HCT116 (cell line): Measurements from ENCODE around the gene CIROP. TPM values are rescaled to one million over a fixed set of nuclear protein-coding genes. Genes with fewer than 3 reads are reported as not detected.

ENCODE experiments used
- ATAC-seq: fragments of 200-7000 bp; cut with Tn5 transposase; 2 replicates; pipeline ENCODE4 v1.9.1; 2020; ENCODE audit warnings: mild to moderate bottlenecking, moderate library complexity
- BruUV-seq: library from RNA; stranded (reverse); fragments of 400-500 nt; replicated peaks from 2 replicates; lab custom pipeline; 2021; lab: Mats Ljungman, UMichigan
- CTCF ChIA-PET: fragments of 300-600 bp; sonication (Branson Sonifier 250); formaldehyde crosslinking; loops from one replicate; lab custom pipeline; 2021; ENCODE audit warnings: antibody characterized with exemption; lab: Charles Lee
- POLR2A ChIA-PET: fragments of 300-600, 350-600 bp; sonication (Branson Sonifier 250); formaldehyde crosslinking; loops from one replicate; lab custom pipeline; 2021; ENCODE audit warnings: antibody characterized with exemption; lab: Charles Lee
- RAD21 ChIA-PET, 2 experiments: fragments of 300-600 bp; sonication (Branson Sonifier 250); formaldehyde crosslinking; loops; one replicate each; lab custom pipeline; 2023; ENCODE audit warnings: low total read pairs in 2 of 2; ENCODE audit not compliant: uncharacterized antibody in 2 of 2, unreplicated experiment in 2 of 2, low non-redundant PET in 1 of 2; lab: Charles Lee
- DNase-seq: peaks from one replicate; pipeline ENCODE4 v3.0.0-alpha.2; 2010; ENCODE audit warnings: low read depth, low spot score
- H2AFZ ChIP-seq: fragments of 200-600 bp; shearing (Covaris generic), sonication (generic); 2 replicates; pipeline ENCODE4 v1.6.1; 2017; ENCODE audit warnings: low read depth, mixed run types, mixed read lengths, antibody characterized with exemption, low read length; ENCODE audit not compliant: poor library complexity, severe bottlenecking
- H3K27ac ChIP-seq: 2 replicates; pipeline ENCODE4 v1.5.1; 2012; ENCODE audit warnings: low read depth, low read length
- H3K27me3 ChIP-seq: fragments of 200-600 bp; sonication (generic); 2 replicates; pipeline ENCODE4 v1.6.1; 2016; ENCODE audit warnings: mixed run types, low read length, mixed read lengths; ENCODE audit not compliant: insufficient read depth
- H3K36me3 ChIP-seq, 2 experiments: fragments of 200-500 bp in 1 of 2; fragments of 200-600 bp in 1 of 2; sonication (Bioruptor generic) in 1 of 2; sonication (generic) in 1 of 2; 2 replicates each; pipeline versions ENCODE4 v1.5.1 to v1.6.1; 2014 to 2016; ENCODE audit warnings: low read length in 2 of 2, inconsistent platforms in 1 of 2, mixed read lengths in 1 of 2, mixed run types in 1 of 2; ENCODE audit not compliant: insufficient read depth in 2 of 2, control insufficient read depth in 1 of 2
- H3K4me1 ChIP-seq, 2 experiments: fragments of 200-600 bp in 1 of 2; sonication (generic) in 1 of 2; 2 replicates each; pipeline versions ENCODE4 v1.5.1 to v1.6.1; 2012 to 2017; ENCODE audit warnings: low read length in 2 of 2, inconsistent platforms in 1 of 2, mild to moderate bottlenecking in 1 of 2, mixed read lengths in 1 of 2, mixed run types in 1 of 2, moderate library complexity in 1 of 2; ENCODE audit not compliant: insufficient read depth in 2 of 2, control insufficient read depth in 1 of 2
- H3K4me2 ChIP-seq: fragments of 200-600 bp; sonication (generic); 2 replicates; pipeline ENCODE4 v1.6.1; 2017; ENCODE audit warnings: mixed run types, low read length, mixed read lengths
- H3K4me3 ChIP-seq, 2 experiments: fragments of 200-600 bp in 1 of 2; sonication (generic) in 1 of 2; replicated peaks in 1 of 2; 2 replicates each; pipeline ENCODE4 v1.5.1; 2011 to 2016; ENCODE audit warnings: low read length in 2 of 2, control low read depth in 1 of 2, low read depth in 1 of 2, mild to moderate bottlenecking in 1 of 2, mixed read lengths in 1 of 2, mixed run types in 1 of 2
- H3K79me2 ChIP-seq: fragments of 200-600 bp; sonication (generic); 2 replicates; pipeline ENCODE4 v1.6.1; 2017; ENCODE audit warnings: mild to moderate bottlenecking, mixed run types, low read length, moderate library complexity, mixed read lengths; ENCODE audit not compliant: insufficient read depth
- H3K9ac ChIP-seq: fragments of 200-600 bp; sonication (generic); 2 replicates; pipeline ENCODE4 v1.6.1; 2016; ENCODE audit warnings: low read length, mixed read lengths
- H3K9me2 ChIP-seq: fragments of 200-600 bp; sonication (generic), shearing (Covaris generic); 2 replicates; pipeline ENCODE4 v1.6.1; 2017; ENCODE audit warnings: mixed run types, mild to moderate bottlenecking, moderate library complexity; ENCODE audit not compliant: insufficient read depth
- H3K9me3 ChIP-seq, 2 experiments: fragments of 200-500 bp in 1 of 2; fragments of 200-600 bp in 1 of 2; sonication (Bioruptor generic) in 1 of 2; sonication (generic) in 1 of 2; 2 replicates each; pipeline ENCODE4 v1.6.1; 2014 to 2017; ENCODE audit warnings: low read length in 2 of 2, mixed read lengths in 2 of 2, inconsistent platforms in 1 of 2, low read depth in 1 of 2, mild to moderate bottlenecking in 1 of 2, mixed run types in 1 of 2, moderate library complexity in 1 of 2; ENCODE audit not compliant: control insufficient read depth in 1 of 2, insufficient read depth in 1 of 2
- H4K20me1 ChIP-seq: fragments of 200-600 bp; sonication (generic), shearing (Covaris generic); 2 replicates; pipeline ENCODE4 v1.6.1; 2017; ENCODE audit warnings: mixed run types, mild to moderate bottlenecking, moderate library complexity; ENCODE audit not compliant: insufficient read depth
- CEBPB ChIP-seq: IDR thresholded peaks from 2 replicates; pipeline ENCODE4 v1.6.1; 2012; ENCODE audit warnings: low read depth
- CTCF ChIP-seq, 3 experiments: fragments of 200-600 bp in 1 of 3; sonication (generic) in 1 of 3; IDR thresholded peaks in 2 of 3; conservative IDR thresholded peaks in 1 of 3; 2 replicates each; pipeline ENCODE4 v1.5.1; 2012 to 2017; ENCODE audit warnings: low read depth in 2 of 3, low read length in 2 of 3, antibody characterized with exemption in 1 of 3, borderline replicate concordance in 1 of 3, control low read depth in 1 of 3, mild to moderate bottlenecking in 1 of 3, mixed read lengths in 1 of 3, mixed run types in 1 of 3, moderate library complexity in 1 of 3; ENCODE audit not compliant: insufficient read depth in 1 of 3
- EGR1 ChIP-seq: IDR thresholded peaks from 2 replicates; pipeline ENCODE4 v1.6.1; 2012; ENCODE audit warnings: low read depth
- ELF1 ChIP-seq: IDR thresholded peaks from 2 replicates; pipeline ENCODE4 v1.6.1; 2012; ENCODE audit warnings: low read depth, borderline replicate concordance
- EZH2phosphoT487 ChIP-seq: fragments of 200-600 bp; IDR thresholded peaks from 2 replicates; pipeline ENCODE4 v1.6.1; 2018; ENCODE audit warnings: antibody characterized with exemption, borderline replicate concordance
- JUND ChIP-seq: IDR thresholded peaks from 2 replicates; pipeline ENCODE4 v1.6.1; 2012
- MAX ChIP-seq: IDR thresholded peaks from 2 replicates; pipeline ENCODE4 v1.6.1; 2012
- POLR2A ChIP-seq: IDR thresholded peaks from 2 replicates; pipeline ENCODE4 v1.7.0; 2011; ENCODE audit warnings: borderline replicate concordance; ENCODE audit not compliant: insufficient read depth, insufficient read length; ENCODE audit errors: extremely low read depth
- SP1 ChIP-seq: IDR thresholded peaks from 2 replicates; pipeline ENCODE4 v1.6.1; 2012; ENCODE audit warnings: low read depth
- TCF7L2 ChIP-seq: IDR thresholded peaks from 2 replicates; pipeline ENCODE4 v1.7.0; 2011; ENCODE audit warnings: borderline replicate concordance, inconsistent platforms; ENCODE audit not compliant: insufficient read depth, insufficient read length; ENCODE audit errors: extremely low read depth
- ZFX ChIP-seq: fragments of 450-650 bp; IDR thresholded peaks from 2 replicates; pipeline ENCODE4 v1.6.1; 2017
- ZNF274 ChIP-seq: fragments of 200-500 bp; sonication (Bioruptor generic); IDR thresholded peaks from 2 replicates; pipeline ENCODE4 v1.6.1; 2014; ENCODE audit warnings: mild to moderate bottlenecking, low read depth, low read length, inconsistent platforms
- intact Hi-C: fragments of 100-400 bp; cut with micrococcal nuclease; formaldehyde crosslinking; loops from 2 replicates; pipeline ENCODE4 v1.10.0; 2022
- total RNA-seq: library from RNA; stranded (reverse); gene quantifications from one replicate; pipeline ENCODE4 v1.2.1, GENCODE V29; 2021; ENCODE audit not compliant: unreplicated experiment

The CIROP gene
- total RNA-seq, 1 experiment from 2014 or later = not detected

- ChIA-PET POLR2A (interaction anchor here (1.5 kb wide), 1 partner anchor 9 kb away, joined by 7 read pairs; the partner anchor contains the start of genes ACIN1 and C14orf119), CTCF (interaction anchor here (0.9 to 1.1 kb wide), 2 partner anchors 16 to 35 kb away, joined by 3 read pairs; no protein-coding TSS in a partner anchor), RAD21 (no interaction called here)
- DNase-seq = no peak
- intact Hi-C loops = no loop called here
- Histone ChIP-seq H3K36me3 (peaks cover under 1% of the 10 kb centered on the region in 2 experiments; a peak in 2 of 4 replicates), H3K27me3 (no peaks in the 10 kb centered on the region; the same call in 1 of the 2 replicates), H3K4me2 (no peak overlapping the region), H3K79me2 (0 out of 2 replicates have a peak, but pooled peaks cover 1% of the 10 kb centered on the region), H3K9me3 (no peaks in the 10 kb centered on the region), H4K20me1 (no peaks in the 10 kb centered on the region), H3K9me2 (no peaks in the 10 kb centered on the region), H2AFZ (no peak overlapping the region), H3K27ac (no peak overlapping the region), H3K4me1 (no peaks in the 10 kb centered on the region), H3K9ac (no peak overlapping the region), H3K4me3 (no peak overlapping the region)
- BruUV-seq = no TSS peak
- no peak for TF ChIP-seq POLR2A
- TF ChIP-seq JUND = no peak
- TF ChIP-seq EGR1 = no peak
- no peak for TF ChIP-seq ELF1
- TF ChIP-seq CTCF (IDR thresholded peaks at IDR 0.05 in 2 of 3, conservative IDR thresholded peaks at IDR 0.05 in 1 of 3; ENCODE audit: borderline replicate concordance in 1 of 3, insufficient read depth in 1 of 3, low read depth in 2 of 3, low read length in 2 of 3) = no peak
- TF ChIP-seq TCF7L2 = no peak
- TF ChIP-seq ZNF274 = no peak
- TF ChIP-seq CEBPB = no peak
- no peak for TF ChIP-seq SP1
- no peak for TF ChIP-seq EZH2phosphoT487
- no peak for TF ChIP-seq ZFX
- no peak for TF ChIP-seq MAX
- no peak for ATAC-seq
These were observed 659 bp downstream of the CIROP start for GRCh38 chr14:23104070-23104590.
